Activated CD8-positive, alpha-beta T cell treated with anti-CD3 and anti-CD28 coated beads, Interleukin-2, amount 10 ng/mL, durations not matched to agents 7 days and 5 days (primary cell): ENCODE results near the gene DAPK3. TPM values are rescaled to one million over a fixed set of nuclear protein-coding genes. Genes with fewer than 3 reads are reported as not detected.

Source experiments
- ATAC-seq: fragments of 150-1000 bp; cut with Tn5 transposase; one replicate; pipeline ENCODE4 v1.10.0; 2021; ENCODE audit warnings: moderate library complexity
- CTCF ChIA-PET: fragments of 350-600 bp; sonication (Branson Sonifier 250); formaldehyde crosslinking; loops from one replicate; lab custom pipeline; 2021; ENCODE audit warnings: antibody characterized with exemption; lab: Charles Lee
- POLR2A ChIA-PET: fragments of 350-600 bp; sonication (Branson Sonifier 250); formaldehyde crosslinking; loops from one replicate; lab custom pipeline; 2021; ENCODE audit warnings: antibody characterized with exemption; lab: Charles Lee
- DNase-seq: peaks from one replicate; pipeline ENCODE4 v3.0.0-alpha.2; 2020
- H3K27ac Mint-ChIP-seq: one replicate; pipeline ENCODE4 v1.8.0; 2021; ENCODE audit warnings: mild to moderate bottlenecking, mixed read lengths
- H3K27me3 Mint-ChIP-seq: one replicate; pipeline ENCODE4 v1.8.0; 2021; ENCODE audit warnings: low read depth, mixed read lengths
- H3K36me3 Mint-ChIP-seq: one replicate; pipeline ENCODE4 v1.8.0; 2021; ENCODE audit warnings: low read depth, mixed read lengths
- H3K4me1 Mint-ChIP-seq: one replicate; pipeline ENCODE4 v1.8.0; 2021; ENCODE audit warnings: low read depth, mixed read lengths
- H3K4me3 Mint-ChIP-seq: one replicate; pipeline ENCODE4 v1.8.0; 2021; ENCODE audit warnings: mild to moderate bottlenecking, mixed read lengths
- H3K9me3 Mint-ChIP-seq: one replicate; pipeline ENCODE4 v1.8.0; 2022; ENCODE audit warnings: mixed read lengths; ENCODE audit not compliant: insufficient read depth
- total RNA-seq, 2 experiments: library from RNA; stranded (reverse); gene quantifications; one replicate each; pipeline ENCODE4 v1.2.3, GENCODE V29; 2021

DAPK3 gene
- total RNA-seq, 2 experiments from 2014 or later, result 43.0 to 44.9 TPM

DNA sequence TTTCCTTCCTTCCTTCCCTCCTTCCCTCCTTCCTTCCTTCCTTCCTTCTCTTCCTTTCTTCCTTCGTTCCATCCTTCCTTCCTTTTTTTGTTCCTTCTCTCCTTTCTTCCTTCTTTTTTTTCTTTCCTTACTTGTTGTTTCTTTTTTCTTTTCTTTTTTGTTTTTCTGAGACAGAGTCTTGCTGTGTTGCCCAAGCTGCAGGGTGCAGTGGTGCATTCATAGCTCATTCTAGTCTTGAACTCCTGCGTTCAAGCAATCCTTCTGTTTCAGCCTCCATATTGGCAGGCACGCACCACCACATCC, 19.9 kb upstream of the DAPK3 start:
- ATAC-seq (no peak), DNase-seq (no peak)
- Mint-ChIP-seq H3K4me1 (peaks cover 29% of the 10 kb centered on the region), H3K36me3 (peaks cover 2% of the 10 kb centered on the region), H3K9me3 (no peaks in the 10 kb centered on the region), H3K4me3 (peak overlapping the region; percentile 4), H3K27ac (peak overlapping the region; percentile 64), H3K27me3 (no peaks in the 10 kb centered on the region)
- POLR2A ChIA-PET, result interaction anchor here (0.9 to 1.0 kb wide), 2 partner anchors 16 to 352 kb away, joined by 3 read pairs; partner anchors contain the start of gene MPND
- CTCF ChIA-PET, result interaction anchor here (1.1 to 2.2 kb wide), 3 partner anchors 10 to 211 kb away, joined by 3 to 9 read pairs (median 5); no protein-coding TSS in a partner anchor

DNA sequence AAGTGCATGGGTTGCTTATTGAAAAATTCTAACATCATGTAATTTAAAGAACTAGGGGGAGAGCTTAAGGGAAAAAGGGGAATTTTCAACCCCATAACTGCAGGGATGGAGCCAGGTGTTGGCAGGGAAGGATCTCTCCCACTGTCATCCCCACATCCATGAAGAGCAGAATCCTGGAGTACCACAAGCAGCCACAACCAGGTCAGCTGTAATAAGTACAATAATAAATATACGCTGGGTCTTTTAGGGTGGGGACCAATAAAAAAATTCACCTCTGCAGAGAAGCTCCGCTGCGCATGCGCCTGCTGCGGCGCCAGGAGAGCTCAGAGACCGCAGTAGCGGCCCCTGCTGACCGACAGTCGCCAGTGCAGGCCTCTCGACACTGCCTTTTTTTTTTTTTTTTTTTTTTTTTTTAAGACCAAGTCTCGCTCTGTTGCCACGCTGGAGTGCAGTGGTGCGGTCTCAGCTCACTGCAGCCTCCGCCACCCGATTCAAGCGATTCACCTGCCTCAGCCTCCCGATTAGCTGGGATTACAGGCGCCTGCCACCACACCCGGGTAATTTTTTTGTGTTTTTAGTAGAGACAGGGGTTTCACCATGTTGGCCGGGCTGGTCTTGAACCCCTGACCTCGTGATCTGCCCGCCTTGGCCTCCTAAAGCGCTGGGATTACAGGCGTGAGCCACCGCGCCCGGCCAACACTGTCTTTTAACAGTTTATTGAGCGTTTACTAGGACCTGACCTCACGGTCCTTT, 16.9 kb upstream of the DAPK3 start:
- ChIA-PET CTCF (interaction anchor here (0.8 to 2.1 kb wide), 17 partner anchors 10 to 392 kb away, joined by 3 to 29 read pairs (median 4); partner anchors contain the start of genes APBA3, DAPK3 and PIAS4), POLR2A (interaction anchor here (0.8 to 1.5 kb wide), 5 partner anchors 17 to 414 kb away, joined by 3 to 5 read pairs (median 4); partner anchors contain the start of genes APBA3, CHAF1A, DAPK3 and MRPL54)
- ATAC-seq (peak; percentile 26), DNase-seq (peak; percentile 94)
- Mint-ChIP-seq H3K27me3 (no peaks in the 10 kb centered on the region), H3K9me3 (no peaks in the 10 kb centered on the region), H3K4me3 (peak overlapping the region; percentile 95), H3K27ac (peak overlapping the region; percentile 92), H3K4me1 (peaks cover 46% of the 10 kb centered on the region), H3K36me3 (peaks cover 26% of the 10 kb centered on the region)

DNA sequence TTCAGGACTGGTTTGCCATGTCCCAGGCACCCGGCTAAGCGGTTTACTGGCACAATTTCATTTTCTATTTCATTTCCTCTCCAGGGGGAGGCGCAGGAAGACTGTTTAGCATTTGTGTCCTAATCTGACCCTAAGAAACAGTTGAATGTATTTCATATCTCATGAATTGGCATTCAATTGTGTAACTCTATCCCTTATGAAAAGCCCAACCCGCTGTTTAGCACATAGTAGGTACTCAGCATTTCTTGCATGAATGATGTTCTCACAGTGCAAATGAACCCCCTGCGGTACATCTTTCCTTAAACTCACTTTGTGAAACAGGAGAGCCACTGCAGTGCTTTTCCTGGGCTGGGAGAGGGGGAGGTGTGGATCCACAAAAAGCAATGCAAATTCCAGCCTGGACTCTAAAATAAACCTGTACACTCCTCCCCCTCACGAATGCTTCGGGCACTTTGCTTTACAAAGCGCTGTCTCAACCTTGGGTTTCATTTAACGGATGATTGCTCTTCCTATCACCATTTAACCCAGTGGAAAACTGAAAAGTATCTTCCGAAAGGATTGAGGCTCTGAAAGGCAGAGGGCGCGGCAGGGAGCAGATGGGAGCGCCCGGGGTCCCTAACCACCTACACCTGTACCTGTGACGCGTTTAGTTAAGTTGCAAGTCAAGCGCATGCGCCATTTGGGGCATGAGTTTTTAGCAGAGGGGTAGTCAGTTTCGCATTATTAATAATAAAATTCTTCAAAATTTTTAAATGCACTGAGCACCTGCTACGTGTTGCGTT, 15.6 kb upstream of the DAPK3 start:
- DNase-seq, result peak; percentile 83
- Mint-ChIP-seq H3K9me3 (no peaks in the 10 kb centered on the region), H3K36me3 (peaks cover 39% of the 10 kb centered on the region), H3K27me3 (no peaks in the 10 kb centered on the region), H3K4me1 (peaks cover 54% of the 10 kb centered on the region), H3K27ac (peak overlapping the region; percentile 92), H3K4me3 (peak overlapping the region; percentile 95)
- ATAC-seq, result peak; percentile 26
- CTCF ChIA-PET, result interaction anchor here (0.8 to 2.1 kb wide), 17 partner anchors 9 to 1805 kb away, joined by 3 to 14 read pairs (median 4); partner anchors contain the start of genes DAPK3, DUS3L and PIAS4
- POLR2A ChIA-PET, result interaction anchor here (0.7 to 3.3 kb wide), 8 partner anchors 15 to 357 kb away, joined by 3 to 32 read pairs (median 5); partner anchors contain the start of genes DAPK3 and MPND

DNA sequence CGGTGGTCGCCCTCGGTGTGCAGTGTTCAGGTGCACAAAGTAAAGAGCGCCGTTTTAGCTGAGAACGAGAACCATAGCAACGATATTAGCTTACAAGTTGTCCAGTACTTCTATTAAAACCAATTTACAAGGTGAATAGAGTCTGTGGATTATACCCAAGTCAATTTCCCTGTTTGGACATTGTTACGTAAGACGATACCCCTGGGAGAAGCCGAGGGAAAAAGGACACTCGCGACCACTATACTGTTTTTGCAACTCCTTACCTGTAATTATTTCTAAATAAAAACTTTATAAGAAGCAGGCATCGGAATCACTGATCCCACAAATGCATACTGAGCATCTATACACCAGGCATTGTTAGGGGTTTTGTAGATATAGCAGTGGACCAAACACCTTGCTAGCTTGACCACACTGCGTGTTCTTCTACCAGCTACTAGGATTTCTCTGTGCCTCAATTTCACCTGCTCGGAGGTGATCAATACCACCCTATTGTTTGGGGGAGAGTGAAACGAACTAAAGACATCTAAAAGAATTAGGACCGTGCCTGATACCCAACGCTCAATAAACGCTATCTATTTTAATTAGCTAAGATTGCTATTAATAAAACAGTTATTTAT, 14.9 kb upstream of the DAPK3 start:
- ATAC-seq, result no peak
- Mint-ChIP-seq H3K4me1 (peaks cover 55% of the 10 kb centered on the region), H3K4me3 (peak overlapping the region; percentile 95), H3K9me3 (no peaks in the 10 kb centered on the region), H3K36me3 (peaks cover 45% of the 10 kb centered on the region), H3K27ac (peak overlapping the region; percentile 92), H3K27me3 (no peaks in the 10 kb centered on the region)
- CTCF ChIA-PET, result interaction anchor here (0.7 to 2.1 kb wide), 20 partner anchors 9 to 1805 kb away, joined by 3 to 14 read pairs (median 4); partner anchors contain the start of genes DAPK3, DUS3L and PIAS4
- no peak for DNase-seq
- POLR2A ChIA-PET, result interaction anchor here (0.6 to 3.3 kb wide), 24 partner anchors 9 to 1639 kb away, joined by 3 to 32 read pairs (median 5); partner anchors contain the start of genes CHAF1A, DAPK3, MPND and PIAS4

DNA sequence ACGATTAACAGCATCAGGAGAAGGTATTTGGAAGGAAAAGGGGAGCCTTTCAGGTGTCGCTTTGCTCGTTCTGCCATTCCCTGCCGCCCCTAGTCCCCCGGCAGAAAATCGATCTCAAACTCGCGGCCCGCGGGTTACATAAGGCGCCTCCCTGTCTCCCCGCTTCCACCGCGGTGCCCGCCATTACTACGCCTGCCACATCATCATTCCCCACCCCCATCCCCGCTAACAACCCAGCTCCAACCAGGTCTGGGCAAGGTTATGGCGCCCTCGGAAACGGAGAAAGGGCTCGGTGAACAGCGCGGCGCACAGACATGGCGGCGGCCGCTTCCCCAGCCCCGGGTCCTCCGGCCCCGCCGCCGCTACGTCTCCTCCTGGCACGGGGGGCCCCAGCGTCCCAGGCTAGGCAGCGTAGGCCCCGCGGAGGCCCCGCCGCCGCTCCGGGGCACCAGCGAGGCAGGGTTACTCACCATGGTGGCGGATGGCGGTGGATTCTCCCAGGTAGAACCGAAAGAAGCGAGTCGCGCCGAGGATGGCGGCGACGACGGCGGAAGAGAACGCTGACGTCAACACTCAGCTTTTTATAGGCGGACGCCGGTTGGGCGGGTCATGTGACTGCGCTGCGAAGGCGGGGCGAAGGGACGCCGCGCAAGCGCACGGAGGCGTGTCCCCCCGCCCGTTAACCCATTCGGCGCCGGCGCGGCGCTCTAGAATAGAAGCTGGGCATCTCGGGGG, 14.2 kb upstream of the DAPK3 start, which contains the start of gene EEF2:
Gene EEF2 (minus strand): TSS at position 556 of the 735 bp plus-strand sequence. CDS start 83 bp downstream, at position 473.
- POLR2A ChIA-PET, result interaction anchor here (0.6 to 3.3 kb wide), 25 partner anchors 8 to 1640 kb away, joined by 3 to 32 read pairs (median 5); partner anchors contain the start of genes CHAF1A, DAPK3, MPND and PIAS4
- H3K4me3 Mint-ChIP-seq, result peak within 1 kb of the TSS; percentile 95
- peaks cover 47% of the 10 kb centered on the region for H3K36me3 Mint-ChIP-seq
- no peaks in the 10 kb centered on the region for H3K27me3 Mint-ChIP-seq
- peak; percentile 92 for DNase-seq
- H3K9me3 Mint-ChIP-seq, result no peaks in the 10 kb centered on the region
- peak within 1 kb of the TSS; percentile 92 for H3K27ac Mint-ChIP-seq
- peak; percentile 53 for ATAC-seq
- H3K4me1 Mint-ChIP-seq, result peaks cover 53% of the 10 kb centered on the region
- CTCF ChIA-PET, result interaction anchor here (0.7 to 2.1 kb wide), 18 partner anchors 8 to 1806 kb away, joined by 3 to 14 read pairs (median 4); partner anchors contain the start of genes DAPK3, DUS3L and PIAS4

DNA sequence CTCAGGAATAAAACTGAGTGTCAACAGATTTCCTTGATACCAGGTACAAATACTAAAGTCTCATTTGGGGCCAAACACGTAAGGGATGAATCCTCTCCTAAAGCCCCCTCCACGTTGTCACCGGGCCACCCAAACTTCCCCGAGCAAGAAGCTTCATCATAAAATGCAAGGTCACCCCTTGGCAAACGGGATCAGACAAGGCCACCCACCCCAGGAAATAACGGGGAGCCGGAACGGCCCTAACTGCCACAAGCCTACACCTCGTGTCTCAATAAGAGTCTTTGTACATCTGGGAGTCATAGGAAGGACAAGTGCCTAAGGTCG, 13.6 kb upstream of the DAPK3 start:
- H3K27ac Mint-ChIP-seq, result peak overlapping the region; percentile 92
- DNase-seq (no peak), ATAC-seq (peak; percentile 1)
- peaks cover 52% of the 10 kb centered on the region for H3K36me3 Mint-ChIP-seq
- H3K4me1 Mint-ChIP-seq, result peaks cover 52% of the 10 kb centered on the region
- POLR2A ChIA-PET, result interaction anchor here (0.6 to 3.3 kb wide), 10 partner anchors 8 to 1353 kb away, joined by 3 to 32 read pairs (median 5); partner anchors contain the start of genes DAPK3 and PIAS4
- no peaks in the 10 kb centered on the region for H3K27me3 Mint-ChIP-seq
- peak overlapping the region; percentile 95 for H3K4me3 Mint-ChIP-seq
- no peaks in the 10 kb centered on the region for H3K9me3 Mint-ChIP-seq
- CTCF ChIA-PET, result interaction anchor here (1.1 to 2.1 kb wide), 3 partner anchors 21 to 223 kb away, joined by 3 to 14 read pairs (median 9); no protein-coding TSS in a partner anchor

DNA sequence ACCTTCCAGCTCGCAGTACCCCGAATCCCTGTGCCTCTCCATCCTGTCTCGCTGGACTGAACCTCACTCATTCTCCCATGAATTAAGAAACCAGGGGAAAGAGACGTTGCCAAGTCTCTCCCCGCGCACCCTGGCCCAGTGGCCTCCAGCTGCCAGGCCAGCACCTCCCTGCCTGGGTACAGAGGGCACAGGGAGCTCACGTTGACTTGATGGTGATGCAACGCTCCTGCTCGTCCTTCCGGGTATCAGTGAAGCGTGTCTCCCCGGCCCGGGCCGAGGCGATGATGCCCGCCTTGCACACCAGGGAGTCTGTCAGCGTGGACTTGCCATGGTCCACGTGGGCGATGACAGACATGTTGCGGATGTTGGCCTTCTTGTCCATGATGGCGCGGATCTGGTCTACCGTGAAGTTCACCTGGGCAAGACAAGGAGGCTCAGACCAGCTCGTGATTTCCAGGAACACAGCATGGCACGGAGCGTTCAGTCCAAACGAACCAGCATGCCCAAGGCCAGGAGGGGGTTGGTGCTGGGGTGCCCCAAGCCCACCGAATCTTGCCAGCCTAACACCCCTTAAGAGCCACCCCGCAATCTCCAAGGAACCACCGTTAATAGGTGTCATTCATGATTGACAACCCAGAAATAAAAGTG, 13.2 kb upstream of the DAPK3 start:
- ChIA-PET CTCF (interaction anchor here (0.8 kb wide), 1 partner anchor 156 kb away, joined by 3 read pairs; no protein-coding TSS in a partner anchor), POLR2A (interaction anchor here (0.6 to 3.3 kb wide), 4 partner anchors 13 to 1352 kb away, joined by 3 to 32 read pairs (median 10); partner anchors contain the start of genes DAPK3 and PIAS4)
- Mint-ChIP-seq H3K27me3 (no peaks in the 10 kb centered on the region), H3K9me3 (no peaks in the 10 kb centered on the region), H3K27ac (peak overlapping the region; percentile 92), H3K4me3 (peak overlapping the region; percentile 95), H3K36me3 (peaks cover 57% of the 10 kb centered on the region), H3K4me1 (peaks cover 49% of the 10 kb centered on the region)
- DNase-seq (peak; percentile 33), ATAC-seq (no peak)

DNA sequence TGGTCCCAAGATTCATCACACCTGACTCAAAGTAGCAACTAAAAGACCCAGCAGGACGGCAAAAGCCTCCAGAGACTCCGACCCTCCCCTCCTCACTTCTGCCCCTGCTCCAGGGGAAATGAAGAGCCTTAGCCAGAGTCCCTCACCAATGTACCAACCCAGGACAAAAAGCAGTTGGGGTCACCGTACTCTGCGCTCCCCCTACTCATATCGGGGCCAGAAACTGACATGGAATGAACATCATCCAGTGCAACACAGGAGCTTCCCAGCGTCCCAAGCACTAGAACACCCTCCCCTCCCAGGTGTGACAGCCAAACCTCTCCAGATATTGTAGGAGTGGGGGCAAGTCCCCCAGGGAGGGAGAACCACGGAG, 12.6 kb upstream of the DAPK3 start:
- Mint-ChIP-seq H3K4me3 (peak overlapping the region; percentile 95), H3K27me3 (no peaks in the 10 kb centered on the region), H3K9me3 (no peaks in the 10 kb centered on the region), H3K27ac (peak overlapping the region; percentile 92), H3K4me1 (peaks cover 51% of the 10 kb centered on the region), H3K36me3 (peaks cover 60% of the 10 kb centered on the region)
- ChIA-PET POLR2A (interaction anchor here (1.3 to 3.3 kb wide), 2 partner anchors 12 to 121 kb away, joined by 4 to 32 read pairs; partner anchors contain the start of gene DAPK3), CTCF (interaction anchor here (0.8 kb wide), 1 partner anchor 156 kb away, joined by 3 read pairs; no protein-coding TSS in a partner anchor)
- ATAC-seq, result no peak
- DNase-seq, result no peak

DNA sequence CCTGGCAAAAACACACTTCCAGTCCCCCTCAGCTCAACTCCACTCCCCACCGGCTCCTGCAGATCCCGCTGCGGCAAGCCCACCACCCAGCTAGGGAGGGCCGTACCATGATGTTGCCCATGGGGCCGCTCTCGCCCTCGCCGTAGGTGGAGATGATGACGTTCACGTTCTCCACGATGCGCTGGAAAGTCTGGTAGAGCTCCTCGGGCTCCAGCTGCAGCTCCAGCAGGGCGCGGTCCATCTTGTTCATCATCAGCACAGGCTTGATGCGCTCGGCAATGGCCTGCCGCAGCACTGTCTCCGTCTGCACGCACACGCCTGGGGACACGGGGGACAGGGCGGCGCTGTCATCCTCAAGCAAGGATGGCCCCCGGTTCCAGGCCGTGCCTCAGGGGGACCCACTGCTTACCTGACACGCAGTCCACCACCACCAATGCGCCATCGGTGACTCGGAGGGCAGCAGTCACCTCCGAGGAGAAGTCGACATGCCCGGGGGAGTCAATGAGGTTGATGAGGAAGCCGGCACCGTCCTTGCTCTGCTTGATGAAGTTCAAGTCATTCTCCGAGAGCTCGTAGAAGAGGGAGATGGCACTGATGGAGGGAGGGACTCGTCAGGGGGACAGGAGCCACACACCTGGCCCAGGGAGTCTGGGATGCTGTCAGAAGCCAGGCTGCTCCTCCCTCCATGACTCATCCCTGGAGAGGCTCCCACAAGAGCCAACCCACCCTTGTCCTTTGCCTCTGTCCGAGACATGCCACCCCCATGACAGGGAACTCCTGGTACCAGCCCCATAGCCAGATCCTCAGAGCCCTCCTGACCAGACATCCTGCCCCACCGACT, 12.0 kb upstream of the DAPK3 start:
- Mint-ChIP-seq H3K27ac (peak overlapping the region; percentile 92), H3K27me3 (no peaks in the 10 kb centered on the region), H3K4me3 (peak overlapping the region; percentile 95), H3K4me1 (peaks cover 51% of the 10 kb centered on the region), H3K36me3 (peaks cover 64% of the 10 kb centered on the region), H3K9me3 (no peaks in the 10 kb centered on the region)
- ChIA-PET POLR2A (interaction anchor here (0.6 to 3.3 kb wide), 4 partner anchors 11 to 79 kb away, joined by 3 to 32 read pairs (median 7); partner anchors contain the start of gene DAPK3), CTCF (no interaction called here)
- DNase-seq (no peak), ATAC-seq (no peak)
